PFSK-1 (cell line): ENCODE results near the gene PATE1.

ENCODE experiments used
- FOXP2 ChIP-seq: optimal IDR thresholded peaks from 2 replicates; pipeline ENCODE3; 2011; ENCODE audit warnings: borderline replicate concordance, control low read depth, inconsistent platforms; ENCODE audit not compliant: insufficient read depth; ENCODE audit errors: extremely low read length, extremely low read depth
- POLR2AphosphoS5 ChIP-seq: IDR thresholded peaks from 2 replicates; pipeline ENCODE4 v1.6.1; 2012; ENCODE audit warnings: low read depth, mild to moderate bottlenecking, control low read depth, low read length, moderate library complexity
- SIN3A ChIP-seq: IDR thresholded peaks from 2 replicates; pipeline ENCODE4 v1.6.1; 2012; ENCODE audit warnings: mild to moderate bottlenecking, low read length, moderate library complexity, borderline replicate concordance; ENCODE audit not compliant: insufficient read depth
- TAF1 ChIP-seq: IDR thresholded peaks from 2 replicates; pipeline ENCODE4 v1.6.1; 2012; ENCODE audit warnings: low read length, control low read depth, borderline replicate concordance; ENCODE audit not compliant: insufficient read depth
- TF ChIP-seq, protein P1 (sequence below), 2 experiments: IDR thresholded peaks; 2 replicates each; pipeline versions ENCODE4 v1.6.1 to v1.8.0; 2011 to 2012; ENCODE audit warnings: low read depth in 2 of 2, low read length in 2 of 2, control low read depth in 1 of 2, inconsistent platforms in 1 of 2, mild to moderate bottlenecking in 1 of 2, moderate library complexity in 1 of 2; ENCODE audit not compliant: insufficient read depth in 1 of 2

DNA sequence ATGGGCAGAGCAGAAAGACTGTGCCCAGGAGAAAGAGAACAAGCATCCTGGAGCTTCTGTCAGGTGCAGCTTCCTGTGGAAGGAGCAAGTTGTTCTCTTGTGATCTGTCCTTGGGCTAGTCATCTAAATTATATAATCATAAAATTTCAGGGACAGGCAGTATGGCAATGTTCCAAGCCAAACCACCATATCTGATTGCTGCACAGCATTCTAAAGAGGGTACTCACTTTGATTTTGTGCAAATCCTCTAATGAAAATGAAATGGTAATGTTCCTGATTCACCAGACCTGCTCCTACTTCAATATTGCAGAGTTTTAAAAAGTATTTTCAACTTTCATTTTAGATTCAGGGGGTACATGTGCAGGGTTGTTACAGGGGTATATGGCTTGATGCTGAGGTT, 32.6 kb downstream of the PATE1 start, which contains the start of gene PATE2:
- TF ChIP-seq SIN3A (no peak), FOXP2 (no peak), POLR2AphosphoS5 (no peak), TAF1 (no peak)
- TF ChIP-seq, protein P1, sequence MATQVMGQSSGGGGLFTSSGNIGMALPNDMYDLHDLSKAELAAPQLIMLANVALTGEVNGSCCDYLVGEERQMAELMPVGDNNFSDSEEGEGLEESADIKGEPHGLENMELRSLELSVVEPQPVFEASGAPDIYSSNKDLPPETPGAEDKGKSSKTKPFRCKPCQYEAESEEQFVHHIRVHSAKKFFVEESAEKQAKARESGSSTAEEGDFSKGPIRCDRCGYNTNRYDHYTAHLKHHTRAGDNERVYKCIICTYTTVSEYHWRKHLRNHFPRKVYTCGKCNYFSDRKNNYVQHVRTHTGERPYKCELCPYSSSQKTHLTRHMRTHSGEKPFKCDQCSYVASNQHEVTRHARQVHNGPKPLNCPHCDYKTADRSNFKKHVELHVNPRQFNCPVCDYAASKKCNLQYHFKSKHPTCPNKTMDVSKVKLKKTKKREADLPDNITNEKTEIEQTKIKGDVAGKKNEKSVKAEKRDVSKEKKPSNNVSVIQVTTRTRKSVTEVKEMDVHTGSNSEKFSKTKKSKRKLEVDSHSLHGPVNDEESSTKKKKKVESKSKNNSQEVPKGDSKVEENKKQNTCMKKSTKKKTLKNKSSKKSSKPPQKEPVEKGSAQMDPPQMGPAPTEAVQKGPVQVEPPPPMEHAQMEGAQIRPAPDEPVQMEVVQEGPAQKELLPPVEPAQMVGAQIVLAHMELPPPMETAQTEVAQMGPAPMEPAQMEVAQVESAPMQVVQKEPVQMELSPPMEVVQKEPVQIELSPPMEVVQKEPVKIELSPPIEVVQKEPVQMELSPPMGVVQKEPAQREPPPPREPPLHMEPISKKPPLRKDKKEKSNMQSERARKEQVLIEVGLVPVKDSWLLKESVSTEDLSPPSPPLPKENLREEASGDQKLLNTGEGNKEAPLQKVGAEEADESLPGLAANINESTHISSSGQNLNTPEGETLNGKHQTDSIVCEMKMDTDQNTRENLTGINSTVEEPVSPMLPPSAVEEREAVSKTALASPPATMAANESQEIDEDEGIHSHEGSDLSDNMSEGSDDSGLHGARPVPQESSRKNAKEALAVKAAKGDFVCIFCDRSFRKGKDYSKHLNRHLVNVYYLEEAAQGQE (IDR thresholded peaks at IDR 0.05; ENCODE audit: insufficient read depth in 1 of 2, low read depth in 2 of 2, low read length in 2 of 2) = no peak
